ENCODE data around the gene LYRM2. TPM values are rescaled to one million over a fixed set of nuclear protein-coding genes. Genes with fewer than 3 reads are reported as not detected.
A peak's percentile ranks its signal among the peaks of the same experiment; 100 is the strongest.

Gene LYRM2
- total RNA-seq, 1 donor from 2014 or later = 29.8 TPM

GRCh38 chr6:89660981-89661380 lies 22.4 kb upstream of the LYRM2 start:
- H3K4me1 Mint-ChIP-seq = no peaks in the 10 kb centered on the region
- peaks cover 56% of the 10 kb centered on the region for H3K36me3 Mint-ChIP-seq
- DNase-seq (ENCODE audit: low spot score in 2 of 2, unreplicated experiment in 2 of 2) = no peak
- no peak overlapping the region for H3K27ac Mint-ChIP-seq
- no peaks in the 10 kb centered on the region for H3K9me3 Mint-ChIP-seq
- TF ChIP-seq CTCF (IDR thresholded peaks at IDR 0.05; ENCODE audit: unreplicated experiment) = no peak
- H3K4me3 Mint-ChIP-seq = no peak overlapping the region
- H3K27me3 Mint-ChIP-seq (ENCODE audit: low read depth) = no peaks in the 10 kb centered on the region

GRCh38 chr6:89657445-89658158 lies 19.1 kb upstream of the LYRM2 start:
- Mint-ChIP-seq H3K4me1 (no peaks in the 10 kb centered on the region), H3K4me3 (no peak overlapping the region), H3K36me3 (peaks cover 49% of the 10 kb centered on the region)

GRCh38 chr6:89655122-89655521 lies 16.6 kb upstream of the LYRM2 start:
- Mint-ChIP-seq H3K27ac (no peak overlapping the region), H3K27me3 (ENCODE audit: low read depth) (no peaks in the 10 kb centered on the region), H3K4me3 (no peak overlapping the region), H3K36me3 (peaks cover 52% of the 10 kb centered on the region), H3K4me1 (no peaks in the 10 kb centered on the region), H3K9me3 (no peaks in the 10 kb centered on the region)
- no peak for TF ChIP-seq CTCF (IDR thresholded peaks at IDR 0.05; ENCODE audit: unreplicated experiment)
- DNase-seq (ENCODE audit: low spot score in 2 of 2, unreplicated experiment in 2 of 2) = no peak

More at GRCh38 chr6:89657445-89658158, 19.1 kb upstream of the LYRM2 start:
- H3K27me3 Mint-ChIP-seq (ENCODE audit: low read depth) = no peaks in the 10 kb centered on the region
- peak overlapping the region; percentile 32 for H3K27ac Mint-ChIP-seq
- no peak for TF ChIP-seq CTCF (IDR thresholded peaks at IDR 0.05; ENCODE audit: unreplicated experiment)
- no peak for DNase-seq (ENCODE audit: low spot score in 2 of 2, unreplicated experiment in 2 of 2)
- H3K9me3 Mint-ChIP-seq = no peaks in the 10 kb centered on the region

GRCh38 chr6:89650579-89650978 lies 12.0 kb upstream of the LYRM2 start:
- Mint-ChIP-seq H3K27ac (no peak overlapping the region), H3K27me3 (ENCODE audit: low read depth) (no peaks in the 10 kb centered on the region), H3K36me3 (peaks cover 45% of the 10 kb centered on the region), H3K4me1 (peaks cover 4% of the 10 kb centered on the region), H3K4me3 (no peak overlapping the region), H3K9me3 (no peaks in the 10 kb centered on the region)
- no peak for DNase-seq (ENCODE audit: low spot score in 2 of 2, unreplicated experiment in 2 of 2)
- TF ChIP-seq CTCF (IDR thresholded peaks at IDR 0.05; ENCODE audit: unreplicated experiment) = no peak

GRCh38 chr6:89649682-89650081 lies 11.1 kb upstream of the LYRM2 start:
- no peak for TF ChIP-seq CTCF (IDR thresholded peaks at IDR 0.05; ENCODE audit: unreplicated experiment)
- Mint-ChIP-seq H3K27ac (no peak overlapping the region), H3K27me3 (ENCODE audit: low read depth) (no peaks in the 10 kb centered on the region), H3K4me3 (no peak overlapping the region), H3K9me3 (no peaks in the 10 kb centered on the region), H3K36me3 (peaks cover 46% of the 10 kb centered on the region), H3K4me1 (peaks cover 4% of the 10 kb centered on the region)
- DNase-seq (ENCODE audit: low spot score in 2 of 2, unreplicated experiment in 2 of 2) = no peak

Measured in mesothelial cell of epicardium (in vitro differentiated cells).